Measurements from ENCODE around the gene SLC16A12.
A peak's percentile ranks its signal among the peaks of the same experiment; 100 is the strongest.

SLC16A12 gene

GRCh38 chr10:89535171-89536012 lies at the start of gene SLC16A12:
TSS of gene SLC16A12 (minus strand) at chr10:89535594. CDS start at chr10:89462578, 73,016 bp downstream.
- DNase-seq (ENCODE audit: low read depth in 3 of 3): peak in 1 of 3 experiments; percentile 1

GRCh38 chr10:89582022-89582421 lies 46.6 kb upstream of the SLC16A12 start:
- DNase-seq (ENCODE audit: low read depth in 3 of 3): no peak

- no peak for DNase-seq (ENCODE audit: low read depth in 3 of 3)
Measured at GRCh38 chr10:89580243-89580642, 44.8 kb upstream of the SLC16A12 start.

- no peak for DNase-seq (ENCODE audit: low read depth in 3 of 3)
Measured at GRCh38 chr10:89576696-89577095, 41.3 kb upstream of the SLC16A12 start.

GRCh38 chr10:89576022-89576421 lies 40.6 kb upstream of the SLC16A12 start:
- DNase-seq (ENCODE audit: low read depth in 3 of 3): no peak

- no peak for DNase-seq (ENCODE audit: low read depth in 3 of 3)
Measured at GRCh38 chr10:89575031-89575430, 39.6 kb upstream of the SLC16A12 start.

GRCh38 chr10:89574368-89574767 lies 39.0 kb upstream of the SLC16A12 start:
- DNase-seq (ENCODE audit: low read depth in 3 of 3): no peak

GRCh38 chr10:89567576-89568245 lies 32.3 kb upstream of the SLC16A12 start:
- DNase-seq (ENCODE audit: low read depth in 3 of 3): no peak

- no peak for DNase-seq (ENCODE audit: low read depth in 3 of 3)
Measured at GRCh38 chr10:89566992-89567391, 31.6 kb upstream of the SLC16A12 start.

GRCh38 chr10:89566095-89566950 lies 30.9 kb upstream of the SLC16A12 start:
- DNase-seq (ENCODE audit: low read depth in 3 of 3): no peak

GRCh38 chr10:89565180-89565579 lies 29.8 kb upstream of the SLC16A12 start:
- DNase-seq (ENCODE audit: low read depth in 3 of 3): no peak

GRCh38 chr10:89563861-89564478 lies 28.6 kb upstream of the SLC16A12 start:
- DNase-seq (ENCODE audit: low read depth in 3 of 3): peak in 1 of 3 experiments; percentile 9

GRCh38 chr10:89563311-89563710 lies 27.9 kb upstream of the SLC16A12 start:
- DNase-seq (ENCODE audit: low read depth in 3 of 3): no peak

- no peak for DNase-seq (ENCODE audit: low read depth in 3 of 3)
Measured at GRCh38 chr10:89556600-89556999, 21.2 kb upstream of the SLC16A12 start.

- DNase-seq (ENCODE audit: low read depth in 3 of 3): no peak
Measured at GRCh38 chr10:89555688-89556445, 20.5 kb upstream of the SLC16A12 start.

GRCh38 chr10:89554433-89554832 lies 19.0 kb upstream of the SLC16A12 start:
- no peak for DNase-seq (ENCODE audit: low read depth in 3 of 3)

- DNase-seq (ENCODE audit: low read depth in 3 of 3): no peak
Measured at GRCh38 chr10:89553064-89553734, 17.8 kb upstream of the SLC16A12 start.

GRCh38 chr10:89552213-89552612 lies 16.8 kb upstream of the SLC16A12 start:
- no peak for DNase-seq (ENCODE audit: low read depth in 3 of 3)

GRCh38 chr10:89550509-89550908 lies 15.1 kb upstream of the SLC16A12 start:
- no peak for DNase-seq (ENCODE audit: low read depth in 3 of 3)

- no peak for DNase-seq (ENCODE audit: low read depth in 3 of 3)
Measured at GRCh38 chr10:89549510-89549909, 14.1 kb upstream of the SLC16A12 start.

Data from stimulated activated CD4-positive, alpha-beta T cell treated with anti-CD3 and anti-CD28 coated beads, TNF-alpha, amount 100 ng/mL, for 24 hours (primary cell).